ENCODE measurements around the gene WDR87. TPM values are rescaled to one million over a fixed set of nuclear protein-coding genes. Genes with fewer than 3 reads are reported as not detected.

The WDR87 gene
- total RNA-seq, 5 donors from 2014 or later (not counting 1 experiment from before 2014, with no cell fraction given), result not detected

DNA sequence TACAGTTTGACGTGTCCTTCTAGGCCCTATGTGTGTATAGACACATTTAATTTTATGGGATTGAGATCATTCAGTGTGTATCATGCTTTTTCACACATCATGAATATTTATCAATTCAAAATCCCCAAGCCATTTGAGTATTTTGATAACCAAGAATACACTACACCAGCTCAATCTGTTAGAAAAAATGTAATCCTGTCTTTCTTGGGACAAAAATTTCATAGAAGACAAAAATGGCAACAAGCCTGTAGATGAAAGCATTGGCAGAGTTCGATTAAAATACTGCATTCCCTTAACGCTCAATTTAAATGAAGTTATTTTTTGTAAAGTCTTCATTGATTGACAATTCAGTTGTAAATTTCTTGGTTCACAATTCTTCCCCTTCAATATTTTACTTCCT lies 41.9 kb downstream of the WDR87 start:
- no peaks in the 10 kb centered on the region for H3K36me3 ChIP-seq (ENCODE audit: control insufficient read depth in 2 of 2, extremely low read depth in 1 of 2, insufficient read depth in 1 of 2, low read length in 1 of 2)
- no peaks in the 10 kb centered on the region for H3K9me3 ChIP-seq
- no CpG with 5 or more reads among the region's 3 CpGs for whole genome bisulfite sequencing (ENCODE audit: insufficient coverage)
- no peaks in the 10 kb centered on the region for H3K36me3 Mint-ChIP-seq
- ChIA-PET CTCF (interaction anchor here in 1 of 2 donors (0.6 kb wide), 1 partner anchor 91 kb away, joined by 3 read pairs; no protein-coding TSS in a partner anchor), POLR2A (no interaction called here)
- H3K27ac Mint-ChIP-seq, result no peak overlapping the region
- peaks cover 0 to 4% of the 10 kb centered on the region in 2 experiments for H3K27me3 ChIP-seq (replicated peaks in 1 of 2; ENCODE audit: control insufficient read depth in 2 of 2, extremely low read depth in 1 of 2, insufficient read depth in 2 of 2, low read length in 1 of 2)
- peaks cover 0 to 5% of the 10 kb centered on the region in 2 donors for H3K27me3 Mint-ChIP-seq
- H3K9me3 Mint-ChIP-seq, result no peaks in the 10 kb centered on the region
- H3K4me3 ChIP-seq (ENCODE audit: control insufficient read depth in 1 of 2, extremely low read depth in 1 of 2, low read length in 1 of 2), result no peak overlapping the region
- H3K4me1 Mint-ChIP-seq, result no peaks in the 10 kb centered on the region
- no peak for DNase-seq
- H3K4me3 Mint-ChIP-seq, result no peak overlapping the region
- no peaks in the 10 kb centered on the region for H3K4me1 ChIP-seq (ENCODE audit: control insufficient read depth in 1 of 2, extremely low read depth in 1 of 2, insufficient read depth in 2 of 2, low read length in 2 of 2)
- ATAC-seq (replicated peaks in 1 of 4), result no peak
- H3K27ac ChIP-seq (ENCODE audit: low read length), result no peak overlapping the region

GRCh38 chr19:37855098-37855497 lies 51.3 kb downstream of the WDR87 start:
- CTCF ChIA-PET, result interaction anchor here in 1 of 2 donors (0.6 kb wide), 1 partner anchor 338 kb away, joined by 3 read pairs; no protein-coding TSS in a partner anchor
- ATAC-seq (replicated peaks in 1 of 4) (no peak), DNase-seq (peak in 3 of 35 experiments; percentile 1 to 13 (median 4))
- Mint-ChIP-seq H3K36me3 (no peaks in the 10 kb centered on the region), H3K4me3 (no peak overlapping the region), H3K27me3 (peaks cover 0 to 13% of the 10 kb centered on the region in 2 donors), H3K9me3 (peaks cover 0 to 5% (median 0%) of the 10 kb centered on the region in 3 donors), H3K4me1 (no peaks in the 10 kb centered on the region), H3K27ac (no peak overlapping the region)
- Histone ChIP-seq H3K4me3 (ENCODE audit: control insufficient read depth in 1 of 2, extremely low read depth in 1 of 2, low read length in 1 of 2) (peak overlapping the region in 1 of 2 donors; percentile 38), H3K27me3 (replicated peaks in 1 of 2; ENCODE audit: control insufficient read depth in 2 of 2, extremely low read depth in 1 of 2, insufficient read depth in 2 of 2, low read length in 1 of 2) (peaks cover 0 to 24% of the 10 kb centered on the region in 2 experiments), H3K9me3 (no peaks in the 10 kb centered on the region), H3K36me3 (ENCODE audit: control insufficient read depth in 2 of 2, extremely low read depth in 1 of 2, insufficient read depth in 1 of 2, low read length in 1 of 2) (no peaks in the 10 kb centered on the region), H3K27ac (ENCODE audit: low read length) (no peak overlapping the region), H3K4me1 (ENCODE audit: control insufficient read depth in 1 of 2, extremely low read depth in 1 of 2, insufficient read depth in 2 of 2, low read length in 2 of 2) (peaks cover 0 to 5% of the 10 kb centered on the region in 2 experiments)
- WGBS (ENCODE audit: insufficient coverage), result 34% methylated on average over 24 of the region's 35 CpGs
- POLR2A ChIA-PET, result no interaction called here

- Histone ChIP-seq H3K36me3 (ENCODE audit: control insufficient read depth in 2 of 2, extremely low read depth in 1 of 2, insufficient read depth in 1 of 2, low read length in 1 of 2) (no peaks in the 10 kb centered on the region), H3K27me3 (replicated peaks in 1 of 2; ENCODE audit: control insufficient read depth in 2 of 2, extremely low read depth in 1 of 2, insufficient read depth in 2 of 2, low read length in 1 of 2) (peaks cover 0 to 2% of the 10 kb centered on the region in 2 experiments), H3K4me3 (ENCODE audit: control insufficient read depth in 1 of 2, extremely low read depth in 1 of 2, low read length in 1 of 2) (no peak overlapping the region), H3K4me1 (ENCODE audit: control insufficient read depth in 1 of 2, extremely low read depth in 1 of 2, insufficient read depth in 2 of 2, low read length in 2 of 2) (no peaks in the 10 kb centered on the region), H3K27ac (ENCODE audit: low read length) (no peak overlapping the region), H3K9me3 (no peaks in the 10 kb centered on the region)
- ChIA-PET CTCF (no interaction called here), POLR2A (no interaction called here)
- peaks cover 0 to 3% (median 0%) of the 10 kb centered on the region in 3 donors for H3K9me3 Mint-ChIP-seq
- H3K4me1 Mint-ChIP-seq, result no peaks in the 10 kb centered on the region
- H3K27ac Mint-ChIP-seq, result no peak overlapping the region
- H3K27me3 Mint-ChIP-seq, result no peaks in the 10 kb centered on the region
- no peak for DNase-seq
- no peak for ATAC-seq (replicated peaks in 1 of 4)
- H3K4me3 Mint-ChIP-seq, result no peak overlapping the region
- WGBS (ENCODE audit: insufficient coverage), result no CpG with 5 or more reads among the region's 2 CpGs
- H3K36me3 Mint-ChIP-seq, result no peaks in the 10 kb centered on the region
Measured at GRCh38 chr19:37845932-37846331, 60.5 kb downstream of the WDR87 start.

Other genes starting within 250 kb of the WDR87 start
- 10 to 100 TPM in 2 of 5 donors, 1 to 10 TPM in 3; 5.3 to 14.7 (median 8.6) TPM for gene ZNF607, start 186.8 kb downstream of the WDR87 start, total RNA-seq
- gene ZNF573, start 127.0 kb downstream of the WDR87 start, total RNA-seq, result 10 to 100 TPM; 18.6 to 24.8 (median 23.8) TPM
- 10 to 100 TPM; 26.2 to 40.6 (median 35.5) TPM for gene SIPA1L3, start 614 bp upstream of the WDR87 start, total RNA-seq

All from T-cell (primary cell).